Neural crest cell (in vitro differentiated cells): ENCODE results near the gene BEGAIN. TPM values are rescaled to one million over a fixed set of nuclear protein-coding genes. Genes with fewer than 3 reads are reported as not detected.
A peak's percentile ranks its signal among the peaks of the same experiment; 100 is the strongest.

Experiments used
- DNase-seq: peaks from one replicate; pipeline ENCODE4 v3.0.0; 2021; ENCODE audit warnings: low read depth, mixed read lengths, low spot score
- H3K27ac Mint-ChIP-seq: one replicate; pipeline ENCODE4 v1.8.0; 2021; ENCODE audit warnings: mild to moderate bottlenecking, mixed read lengths; ENCODE audit not compliant: unreplicated experiment
- H3K27me3 Mint-ChIP-seq: 2 replicates; pipeline ENCODE4 v1.8.0; 2021; ENCODE audit warnings: low read depth, mild to moderate bottlenecking, mixed read lengths
- H3K36me3 Mint-ChIP-seq: 2 replicates; pipeline ENCODE4 v1.8.0; 2021; ENCODE audit warnings: low read depth, mild to moderate bottlenecking, mixed read lengths
- H3K4me1 Mint-ChIP-seq: 2 replicates; pipeline ENCODE4 v1.8.0; 2021; ENCODE audit warnings: mixed read lengths
- H3K4me3 Mint-ChIP-seq: one replicate; pipeline ENCODE4 v1.8.0; 2021; ENCODE audit warnings: mild to moderate bottlenecking, mixed read lengths
- H3K9me3 Mint-ChIP-seq: 2 replicates; pipeline ENCODE4 v1.8.0; 2021; ENCODE audit warnings: mixed read lengths
- total RNA-seq: library from RNA; stranded (reverse); gene quantifications from 2 replicates; pipeline ENCODE4 v1.2.1, GENCODE V29; 2021
- TF ChIP-seq, protein P1 (sequence below): fragments of 200-600 bp; sonication (generic); conservative IDR thresholded peaks from 2 replicates; pipeline ENCODE4 v1.5.0; 2021; ENCODE audit warnings: antibody characterized with exemption, mild to moderate bottlenecking

Gene BEGAIN
- total RNA-seq, 1 donor from 2014 or later: 4.8 TPM

DNA sequence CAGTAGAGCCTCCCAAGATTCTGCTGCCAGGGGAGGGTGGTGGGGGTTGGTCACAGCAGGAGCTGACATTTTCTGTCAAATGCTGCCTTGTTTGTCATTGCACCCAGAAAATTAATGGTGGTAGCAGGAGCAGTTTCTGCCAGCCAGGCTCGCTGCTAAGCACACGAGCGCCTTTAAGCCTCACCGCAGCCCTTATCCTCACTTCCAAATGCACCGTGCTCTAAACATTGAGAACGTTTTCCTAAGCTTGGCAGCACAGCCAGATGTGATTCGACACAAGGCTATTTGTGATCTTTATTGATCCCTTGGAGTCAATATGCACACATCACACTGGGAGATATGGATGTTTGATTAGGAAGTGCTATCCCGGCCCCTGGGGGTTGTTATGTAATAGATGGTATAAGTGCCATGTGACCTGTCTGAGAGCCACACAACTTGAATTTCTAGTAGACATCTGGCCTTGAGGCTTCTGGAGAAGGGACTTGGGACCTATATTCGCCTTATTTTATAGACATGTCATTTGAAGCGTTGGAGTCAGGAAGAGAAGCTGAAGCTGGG, 31.6 kb upstream of the BEGAIN start:
- Mint-ChIP-seq H3K4me3 (no peak overlapping the region), H3K36me3 (no peaks in the 10 kb centered on the region), H3K27ac (no peak overlapping the region), H3K27me3 (no peaks in the 10 kb centered on the region), H3K9me3 (no peaks in the 10 kb centered on the region), H3K4me1 (peaks cover 29% of the 10 kb centered on the region)
- TF ChIP-seq, protein P1, sequence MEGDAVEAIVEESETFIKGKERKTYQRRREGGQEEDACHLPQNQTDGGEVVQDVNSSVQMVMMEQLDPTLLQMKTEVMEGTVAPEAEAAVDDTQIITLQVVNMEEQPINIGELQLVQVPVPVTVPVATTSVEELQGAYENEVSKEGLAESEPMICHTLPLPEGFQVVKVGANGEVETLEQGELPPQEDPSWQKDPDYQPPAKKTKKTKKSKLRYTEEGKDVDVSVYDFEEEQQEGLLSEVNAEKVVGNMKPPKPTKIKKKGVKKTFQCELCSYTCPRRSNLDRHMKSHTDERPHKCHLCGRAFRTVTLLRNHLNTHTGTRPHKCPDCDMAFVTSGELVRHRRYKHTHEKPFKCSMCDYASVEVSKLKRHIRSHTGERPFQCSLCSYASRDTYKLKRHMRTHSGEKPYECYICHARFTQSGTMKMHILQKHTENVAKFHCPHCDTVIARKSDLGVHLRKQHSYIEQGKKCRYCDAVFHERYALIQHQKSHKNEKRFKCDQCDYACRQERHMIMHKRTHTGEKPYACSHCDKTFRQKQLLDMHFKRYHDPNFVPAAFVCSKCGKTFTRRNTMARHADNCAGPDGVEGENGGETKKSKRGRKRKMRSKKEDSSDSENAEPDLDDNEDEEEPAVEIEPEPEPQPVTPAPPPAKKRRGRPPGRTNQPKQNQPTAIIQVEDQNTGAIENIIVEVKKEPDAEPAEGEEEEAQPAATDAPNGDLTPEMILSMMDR: no peak
- no peak for DNase-seq

DNA sequence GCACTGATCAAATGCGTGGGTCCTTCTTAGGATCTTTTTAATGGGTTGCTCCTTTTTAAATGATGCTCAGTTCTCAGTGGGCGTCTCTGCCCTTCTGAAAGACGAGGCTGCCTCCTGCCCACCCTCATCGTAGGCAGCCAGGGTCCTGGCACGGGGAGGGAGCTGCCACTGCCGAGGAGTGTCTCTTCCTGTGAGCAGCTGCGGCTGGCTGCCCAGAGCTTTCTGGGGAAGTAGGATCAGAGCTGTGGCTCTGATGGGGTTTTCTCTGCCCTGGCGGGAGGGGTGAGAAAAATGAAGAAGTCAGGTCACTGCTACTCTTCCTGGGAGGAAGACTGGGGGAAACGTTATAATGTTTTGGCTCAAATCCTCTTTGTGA, 31.1 kb upstream of the BEGAIN start:
- TF ChIP-seq, protein P1: no peak
- H3K9me3 Mint-ChIP-seq: no peaks in the 10 kb centered on the region
- H3K27me3 Mint-ChIP-seq: no peaks in the 10 kb centered on the region
- no peak for DNase-seq
- no peak overlapping the region for H3K4me3 Mint-ChIP-seq
- no peak overlapping the region for H3K27ac Mint-ChIP-seq
- H3K36me3 Mint-ChIP-seq: no peaks in the 10 kb centered on the region
- peaks cover 29% of the 10 kb centered on the region for H3K4me1 Mint-ChIP-seq

DNA sequence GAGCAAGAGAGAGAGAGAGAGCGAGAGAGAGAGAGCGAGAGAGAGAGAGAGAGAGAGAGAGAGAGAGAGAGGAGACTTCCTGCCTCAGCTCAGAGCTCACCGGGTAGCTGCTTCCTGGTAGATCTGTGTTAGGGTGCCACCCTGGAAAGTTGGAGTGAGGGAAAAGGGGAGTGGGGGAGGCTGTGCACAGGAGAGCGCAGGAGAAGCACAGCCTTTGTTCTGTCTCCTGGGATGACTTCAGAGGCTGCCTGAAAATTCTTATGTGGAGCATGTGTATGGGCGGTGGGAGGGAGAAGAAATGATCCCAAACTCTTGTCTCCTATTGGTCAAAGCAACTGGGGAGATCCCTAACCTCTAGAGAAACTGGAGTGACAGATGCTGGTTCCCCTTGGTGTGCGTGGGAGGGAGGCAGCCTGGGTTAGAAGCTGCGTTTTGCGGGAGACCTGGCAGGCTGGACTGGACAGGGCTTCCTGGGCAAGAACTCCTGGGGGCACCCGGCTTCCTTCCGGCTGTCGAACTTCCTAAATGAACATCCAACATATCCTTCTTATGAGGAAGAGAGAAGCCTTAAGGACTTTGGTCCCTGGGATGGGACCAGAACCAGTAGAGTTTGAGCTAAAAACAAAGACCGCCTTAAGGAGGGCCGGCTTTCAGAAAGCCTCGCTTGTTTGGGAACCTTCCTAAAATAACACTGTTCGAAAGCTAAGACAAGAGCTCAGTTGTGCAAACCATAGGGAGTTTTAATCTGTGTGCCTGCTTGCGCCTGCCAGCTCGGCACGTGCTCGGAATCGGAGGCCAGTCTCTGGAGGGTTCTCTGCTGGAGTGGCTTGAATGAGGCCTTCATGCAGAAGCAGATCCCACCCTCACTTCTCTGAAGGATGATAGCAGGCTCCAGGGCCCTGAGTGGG, 30.4 kb upstream of the BEGAIN start:
- peaks cover 28% of the 10 kb centered on the region for H3K4me1 Mint-ChIP-seq
- no peak overlapping the region for H3K4me3 Mint-ChIP-seq
- H3K36me3 Mint-ChIP-seq: no peaks in the 10 kb centered on the region
- H3K27ac Mint-ChIP-seq: peak overlapping the region; percentile 72
- TF ChIP-seq, protein P1: no peak
- no peaks in the 10 kb centered on the region for H3K27me3 Mint-ChIP-seq
- DNase-seq: no peak
- no peaks in the 10 kb centered on the region for H3K9me3 Mint-ChIP-seq

DNA sequence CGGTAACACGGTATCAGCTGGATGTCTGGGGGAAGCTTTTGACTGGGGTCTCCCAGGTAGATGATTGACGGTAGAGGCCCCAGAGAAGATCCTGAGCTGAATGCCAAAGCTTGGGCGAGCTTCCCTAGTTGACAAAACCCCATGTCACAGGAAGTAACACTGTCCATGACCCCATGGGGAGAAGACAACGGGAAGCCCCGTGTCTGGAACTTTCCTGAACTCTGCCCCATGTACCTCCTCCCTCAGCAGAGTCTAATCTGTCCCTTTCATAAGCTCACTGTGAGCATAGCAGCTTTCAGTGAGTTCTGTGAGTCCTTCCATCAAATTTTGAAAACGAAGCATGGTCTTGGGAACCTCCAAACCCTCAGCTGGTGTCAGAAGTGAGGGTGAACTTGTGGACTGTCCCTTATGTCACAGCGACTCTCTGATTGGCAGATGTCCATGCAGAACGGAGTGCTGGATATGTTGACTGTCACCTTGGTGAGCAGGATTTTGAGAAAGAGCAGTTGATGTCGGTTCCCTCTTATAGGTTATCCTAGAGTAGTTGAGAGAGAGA, 29.7 kb upstream of the BEGAIN start:
- Mint-ChIP-seq H3K9me3 (no peaks in the 10 kb centered on the region), H3K27ac (peak overlapping the region; percentile 72), H3K4me3 (no peak overlapping the region)

More for the DNA sequence above, 29.7 kb upstream of the BEGAIN start:
- Mint-ChIP-seq H3K4me1 (peaks cover 23% of the 10 kb centered on the region), H3K36me3 (no peaks in the 10 kb centered on the region), H3K27me3 (no peaks in the 10 kb centered on the region)
- DNase-seq: no peak
- TF ChIP-seq, protein P1: no peak
